A204.1 (cell line): ENCODE data around the gene VASH1.

ENCODE experiments used
- FAIRE-seq: peaks from 2 replicates; lab custom pipeline; 2012; peaks lifted over from hg19 to GRCh38; lab: Jason Lieb, UNC

Gene VASH1

DNA sequence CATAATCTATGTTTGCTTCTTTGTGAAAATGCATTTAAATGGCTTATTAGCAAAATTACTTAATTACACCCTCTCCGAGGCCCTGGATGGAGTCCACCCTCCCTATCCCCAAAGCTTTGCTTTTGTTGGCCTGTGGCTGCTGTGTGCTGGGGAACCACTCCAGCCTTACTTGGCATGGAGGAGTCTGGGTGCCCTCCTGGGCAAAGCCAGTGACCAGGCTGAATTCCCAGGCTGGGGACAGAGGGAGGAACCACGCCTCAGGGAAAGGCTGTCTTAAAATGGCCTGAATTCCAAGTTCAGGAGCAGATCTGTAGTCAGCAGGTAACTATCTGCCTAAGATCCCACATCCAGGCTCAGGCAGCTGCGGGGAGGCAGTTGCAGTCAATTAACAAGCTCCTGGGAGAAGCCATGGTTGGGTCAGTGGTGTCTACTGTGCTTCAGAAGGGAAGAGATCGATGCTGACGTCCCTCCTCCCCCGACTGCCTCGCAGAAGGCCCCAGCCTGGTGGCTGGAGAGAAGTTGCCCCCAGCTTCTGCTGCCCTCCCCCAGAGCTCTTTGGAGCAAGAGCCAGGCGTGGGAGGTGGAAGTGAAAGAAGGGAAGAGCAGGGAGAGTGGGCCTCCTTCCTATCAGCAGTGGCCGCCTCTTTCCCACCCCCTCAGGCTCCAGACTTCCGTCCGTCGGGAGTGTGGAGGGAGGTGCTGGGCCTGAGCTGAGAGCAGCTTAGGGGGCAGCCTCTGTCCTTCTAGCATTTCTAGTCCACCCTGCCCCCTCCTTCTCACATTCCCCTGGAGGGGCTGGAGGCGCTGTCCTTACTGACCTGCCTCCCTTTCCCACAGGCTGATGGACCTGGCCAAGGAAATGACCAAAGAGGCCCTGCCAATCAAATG lies 11.3 kb downstream of the VASH1 start:
- FAIRE-seq: no peak

DNA sequence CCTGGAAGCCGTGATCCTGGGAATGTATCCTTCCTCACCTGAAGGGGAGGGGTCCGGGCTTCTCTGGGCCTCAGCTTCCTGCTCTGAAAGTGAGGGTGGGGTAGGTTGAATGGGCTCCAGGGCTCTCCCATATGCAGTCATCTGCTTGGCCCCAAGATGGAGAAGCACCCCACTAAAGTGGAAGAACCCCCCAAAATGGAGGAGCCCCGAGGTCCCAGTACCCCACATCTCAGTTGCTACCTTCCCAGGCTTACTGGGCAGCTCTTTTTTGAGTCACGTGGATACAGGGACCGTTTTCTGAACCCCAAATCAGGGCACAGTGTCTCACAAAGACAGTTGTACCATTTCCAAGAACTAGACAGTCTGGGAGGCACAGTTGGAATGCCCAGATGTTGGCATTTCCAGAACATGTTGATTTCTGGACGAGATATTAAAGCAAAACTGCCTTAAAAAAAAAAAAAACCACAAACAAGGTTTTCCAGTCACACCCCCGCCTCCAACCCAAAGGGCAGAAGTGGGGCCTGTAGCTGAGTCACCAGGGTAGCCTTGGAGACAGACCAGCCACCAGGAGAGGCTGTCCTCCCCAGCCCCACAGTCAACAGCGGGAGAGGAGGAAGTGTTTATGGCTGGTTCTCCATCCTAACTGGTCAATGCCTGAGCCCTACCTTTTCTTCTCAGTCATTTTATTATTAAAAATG lies 12.1 kb downstream of the VASH1 start:
- FAIRE-seq: no peak

DNA sequence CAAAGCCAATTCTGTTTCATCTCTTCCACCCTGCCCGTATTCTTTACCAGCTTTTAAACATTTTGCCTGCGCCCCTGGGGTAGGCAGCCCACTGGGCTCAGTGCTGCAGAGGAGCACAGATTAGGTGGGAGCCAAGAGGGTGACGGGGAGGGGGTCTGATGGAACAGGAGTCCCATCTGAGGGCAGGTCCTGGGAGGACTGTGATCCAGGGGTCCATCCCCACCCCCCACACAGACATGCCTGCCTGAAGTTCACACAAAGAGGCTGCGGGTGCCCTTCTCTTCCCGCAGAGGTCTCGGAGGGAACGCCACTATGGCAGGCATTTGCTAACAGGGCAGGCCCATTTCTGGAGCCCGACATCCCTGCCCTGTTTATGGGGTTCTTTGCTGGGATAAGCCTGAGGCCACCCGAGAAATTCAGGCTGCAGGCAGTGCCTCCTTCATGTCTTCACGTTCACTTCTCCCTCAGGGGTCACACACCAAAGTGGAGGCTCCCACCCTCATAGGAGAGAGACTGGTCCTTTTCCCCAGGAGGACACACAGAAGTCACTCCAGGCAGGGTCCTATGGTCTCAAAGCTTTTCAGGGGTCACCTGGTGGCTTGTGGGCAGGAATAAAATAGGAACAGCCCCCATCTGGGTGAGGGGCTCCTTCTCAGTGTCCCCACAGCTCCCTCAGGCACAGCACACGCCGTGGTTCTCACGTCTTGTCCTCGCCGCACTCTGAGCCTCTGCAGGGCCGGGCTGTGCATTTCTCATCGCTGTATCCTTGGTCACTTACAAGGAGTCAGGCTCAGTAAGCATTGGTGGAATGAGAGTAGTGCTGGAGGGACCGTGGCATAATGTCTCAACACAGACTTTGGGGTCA lies 12.9 kb downstream of the VASH1 start:
- no peak for FAIRE-seq

GRCh38 chr14:76774821-76775694 lies 13.8 kb downstream of the VASH1 start:
- FAIRE-seq: no peak

GRCh38 chr14:76775695-76776427 lies 14.6 kb downstream of the VASH1 start:
- FAIRE-seq: no peak

DNA sequence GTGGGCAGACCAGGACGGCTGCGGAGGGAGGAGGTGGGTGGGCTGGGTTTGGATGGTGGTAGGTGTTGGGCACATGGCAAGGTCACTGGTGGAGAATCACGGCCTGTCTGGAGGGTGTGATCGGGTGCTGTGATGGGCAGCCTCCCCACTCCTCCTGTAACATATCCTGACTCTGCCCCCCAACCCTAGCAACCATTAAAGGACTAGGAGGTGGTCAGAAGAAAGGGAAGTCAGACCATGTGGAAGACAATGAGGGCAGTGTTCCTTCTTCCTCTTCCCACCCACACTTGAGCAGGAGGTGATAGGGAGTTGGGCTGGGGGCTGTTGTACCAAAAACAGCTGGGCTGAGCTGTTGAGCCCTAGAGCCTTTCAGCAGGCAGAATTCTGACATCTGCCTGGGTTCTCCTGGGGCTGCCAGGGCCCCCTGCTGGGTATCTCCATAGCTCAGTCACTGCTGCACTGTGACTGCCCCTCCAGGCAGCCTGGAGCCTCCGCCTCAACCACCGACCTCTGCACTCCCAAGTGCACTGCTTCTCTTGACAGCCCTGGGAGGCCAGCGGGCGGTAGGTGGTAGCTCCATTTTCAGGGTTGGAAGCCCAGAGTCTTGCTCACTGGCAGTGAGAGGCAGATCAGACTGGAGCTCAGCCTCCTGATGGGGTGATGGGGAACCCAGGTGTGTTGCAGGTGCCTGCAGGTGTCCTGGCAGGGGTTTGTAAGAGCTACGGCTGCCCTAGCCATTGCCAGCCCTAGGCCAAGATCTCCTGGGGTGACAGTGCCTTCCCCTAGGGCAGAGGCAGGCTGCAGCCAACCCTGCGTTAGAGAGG lies 15.4 kb downstream of the VASH1 start:
- FAIRE-seq: no peak

DNA sequence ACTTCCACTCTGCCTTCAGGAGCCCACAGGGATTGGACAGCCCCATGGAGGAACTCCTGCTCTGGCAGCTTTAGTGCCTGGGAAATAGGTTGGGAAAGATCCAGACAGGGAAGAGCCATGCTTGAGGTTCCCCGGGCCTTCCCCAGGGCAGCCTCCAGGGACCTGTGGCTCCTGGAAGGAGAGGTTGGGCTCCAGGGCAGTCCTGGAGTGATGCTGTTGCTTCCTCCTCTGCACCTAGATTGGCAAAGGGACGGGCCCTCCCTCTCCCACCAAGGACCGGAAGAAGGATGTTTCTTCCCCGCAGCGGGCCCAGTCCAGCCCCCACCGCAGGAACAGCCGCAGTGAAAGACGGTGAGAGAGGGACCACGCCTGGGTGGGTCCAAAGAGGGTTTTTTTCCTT lies 16.5 kb downstream of the VASH1 start:
- FAIRE-seq: no peak

DNA sequence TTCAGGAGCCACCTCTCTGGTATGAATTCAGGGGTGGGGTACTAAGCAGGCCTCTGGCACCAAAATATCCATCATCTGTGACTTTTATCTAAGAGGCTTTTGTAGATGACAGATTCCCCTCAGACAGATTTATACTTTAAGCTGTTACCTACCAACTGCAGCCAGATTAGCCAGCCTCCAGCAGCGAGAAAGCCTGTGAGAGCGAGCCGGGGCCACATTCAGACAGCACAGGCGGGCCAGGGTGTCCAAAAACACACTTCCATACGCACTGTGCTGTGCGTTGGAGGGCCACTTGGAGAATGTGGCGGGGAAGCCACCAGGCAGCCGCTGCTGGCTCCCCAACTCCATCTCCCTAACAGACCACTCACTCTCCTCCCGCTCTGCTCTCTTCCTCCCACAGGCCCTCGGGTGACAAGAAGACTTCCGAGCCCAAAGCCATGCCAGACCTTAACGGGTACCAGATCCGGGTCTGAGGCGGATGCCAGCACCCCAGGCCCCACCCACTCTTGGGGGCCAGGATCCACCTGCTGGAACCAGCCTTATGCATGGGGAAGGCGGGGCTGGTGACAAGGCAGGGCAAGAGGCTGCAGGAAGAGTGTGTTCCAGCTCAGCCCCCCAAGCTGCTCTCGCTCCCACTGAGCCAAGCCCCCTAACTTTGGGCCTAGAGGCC lies 17.4 kb downstream of the VASH1 start:
- no peak for FAIRE-seq

DNA sequence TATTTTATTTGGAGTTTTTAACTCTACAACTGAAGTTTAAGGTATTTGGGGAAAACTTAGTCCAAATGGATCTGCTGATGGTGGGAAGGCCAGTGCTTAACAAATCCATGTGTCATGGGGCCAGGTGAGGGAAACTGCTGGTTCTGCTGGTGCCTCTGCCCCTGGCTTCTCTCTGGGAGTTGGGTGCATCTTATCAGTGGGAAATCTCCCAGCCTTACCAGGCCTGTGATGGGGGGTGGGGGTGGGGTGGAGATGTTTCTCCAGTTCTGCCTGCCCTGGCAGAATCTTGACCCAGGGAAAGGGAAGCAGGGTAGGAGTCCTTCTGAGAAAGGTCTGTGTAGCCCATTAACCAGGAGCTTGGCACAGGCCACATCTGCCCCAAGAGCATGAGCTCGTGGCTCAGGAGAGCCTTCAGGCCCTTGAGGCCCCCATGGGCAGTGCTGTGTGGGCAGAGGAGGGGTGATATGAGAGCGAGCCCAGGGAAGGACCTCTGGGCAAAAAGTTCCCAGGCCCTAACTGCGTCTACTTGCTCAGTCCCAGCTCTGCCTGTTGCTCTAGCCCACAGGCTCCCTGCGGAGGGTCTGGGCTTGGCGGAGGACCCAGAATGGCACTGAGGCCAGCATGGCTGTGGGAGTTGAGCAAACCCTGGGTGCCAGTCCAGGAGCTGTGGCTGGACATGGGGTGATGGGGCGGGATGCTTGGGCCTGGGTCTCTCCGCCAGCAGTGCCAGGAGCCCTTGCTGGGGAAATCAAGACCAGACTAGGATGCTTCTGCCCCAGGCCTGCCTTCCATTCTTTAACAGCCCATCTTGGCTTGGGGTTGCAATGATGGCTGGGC lies 18.2 kb downstream of the VASH1 start:
- no peak for FAIRE-seq

DNA sequence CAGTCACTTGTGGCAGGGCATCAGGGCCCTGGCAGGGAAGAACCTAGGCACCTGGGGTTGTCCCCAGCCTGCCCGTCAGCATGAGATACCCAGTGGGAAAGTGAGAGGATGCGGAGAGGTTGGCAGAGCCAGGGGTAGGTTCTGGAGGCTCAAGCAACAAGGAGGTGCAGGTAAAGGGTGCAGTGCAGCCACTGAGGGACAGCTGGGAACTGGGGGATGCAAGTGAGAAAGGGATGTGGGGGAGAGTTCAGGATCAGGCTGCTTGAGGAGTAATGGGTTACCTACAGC lies 18.7 kb downstream of the VASH1 start:
- no peak for FAIRE-seq

GRCh38 chr14:76780360-76780759 lies 19.1 kb downstream of the VASH1 start:
- FAIRE-seq: no peak

DNA sequence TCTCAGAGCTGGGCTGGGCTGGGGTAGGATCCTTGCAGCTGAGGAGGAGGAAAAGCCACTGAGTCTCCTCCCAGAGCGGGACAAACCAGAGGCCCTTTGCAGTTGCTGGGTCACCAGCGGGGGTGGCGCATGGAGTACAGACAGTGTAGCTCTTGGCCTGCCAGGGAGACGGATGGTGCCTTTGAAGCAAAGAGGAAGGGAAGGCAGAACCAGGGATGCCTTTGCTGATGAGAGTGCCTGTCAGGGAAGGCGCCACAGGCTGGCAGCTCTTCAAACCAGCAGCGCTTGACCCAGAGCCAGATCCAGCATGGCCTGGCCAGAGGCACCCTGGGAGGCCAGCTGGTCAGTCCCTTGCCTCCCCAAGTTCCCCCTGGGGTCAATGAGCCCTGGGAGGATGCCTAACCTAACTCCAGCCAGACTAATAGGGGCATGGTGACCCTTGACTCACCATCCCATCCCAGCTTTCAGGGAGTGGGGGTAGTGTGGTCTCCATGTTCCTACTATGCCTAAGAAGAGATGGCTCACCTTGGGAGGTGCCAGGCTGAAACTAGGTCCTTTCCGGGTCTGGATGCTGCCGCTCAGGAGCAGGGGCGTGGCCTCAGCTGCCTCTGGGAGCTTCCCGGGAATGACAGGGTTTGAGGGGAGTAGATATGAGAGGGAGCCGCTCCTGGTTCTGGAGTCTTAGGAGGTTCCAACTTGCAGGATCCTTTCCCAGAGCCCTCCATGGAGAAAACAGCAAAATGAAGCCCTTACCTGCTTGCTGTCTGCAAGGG lies 19.8 kb downstream of the VASH1 start:
- FAIRE-seq: no peak

- FAIRE-seq: no peak
Measured at GRCh38 chr14:76781648-76782051, 20.4 kb downstream of the VASH1 start.

DNA sequence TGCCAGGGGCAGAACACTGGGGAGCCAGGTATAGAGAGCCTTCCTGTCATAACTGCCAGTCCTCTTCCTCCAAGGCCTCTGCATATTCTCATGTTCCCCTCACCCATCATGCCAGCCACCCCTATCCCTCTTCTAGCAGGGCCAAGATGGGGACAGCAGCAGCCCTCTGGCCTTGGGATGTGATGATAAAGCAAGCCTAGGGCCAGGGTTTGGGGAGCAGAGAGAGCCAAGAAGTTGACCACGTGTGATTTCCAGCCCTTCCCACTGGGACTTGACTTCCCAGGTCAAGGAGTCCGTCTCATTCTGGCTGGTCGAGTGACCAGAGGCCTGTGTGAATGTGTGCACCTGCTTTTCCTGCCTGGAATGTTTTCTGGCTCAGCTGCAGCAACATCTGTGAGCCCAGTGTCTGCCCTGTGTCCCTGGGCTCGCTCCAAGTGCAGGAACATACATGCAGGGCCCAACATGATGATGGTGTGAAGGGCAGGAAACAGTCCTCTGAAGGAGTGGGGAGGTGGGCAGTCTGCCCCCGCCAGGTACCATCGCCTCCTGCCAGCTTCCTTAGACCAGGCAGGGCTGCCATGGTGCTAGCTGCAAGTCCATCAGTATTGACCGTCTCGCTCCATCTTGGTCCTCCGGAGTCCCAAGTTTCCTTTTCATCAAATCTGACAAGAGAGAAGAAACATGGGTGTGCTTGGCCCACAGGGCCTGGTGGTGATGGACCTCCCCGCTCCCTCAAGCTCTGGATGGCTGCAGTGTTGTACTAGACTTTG lies 21.0 kb downstream of the VASH1 start:
- FAIRE-seq: no peak

DNA sequence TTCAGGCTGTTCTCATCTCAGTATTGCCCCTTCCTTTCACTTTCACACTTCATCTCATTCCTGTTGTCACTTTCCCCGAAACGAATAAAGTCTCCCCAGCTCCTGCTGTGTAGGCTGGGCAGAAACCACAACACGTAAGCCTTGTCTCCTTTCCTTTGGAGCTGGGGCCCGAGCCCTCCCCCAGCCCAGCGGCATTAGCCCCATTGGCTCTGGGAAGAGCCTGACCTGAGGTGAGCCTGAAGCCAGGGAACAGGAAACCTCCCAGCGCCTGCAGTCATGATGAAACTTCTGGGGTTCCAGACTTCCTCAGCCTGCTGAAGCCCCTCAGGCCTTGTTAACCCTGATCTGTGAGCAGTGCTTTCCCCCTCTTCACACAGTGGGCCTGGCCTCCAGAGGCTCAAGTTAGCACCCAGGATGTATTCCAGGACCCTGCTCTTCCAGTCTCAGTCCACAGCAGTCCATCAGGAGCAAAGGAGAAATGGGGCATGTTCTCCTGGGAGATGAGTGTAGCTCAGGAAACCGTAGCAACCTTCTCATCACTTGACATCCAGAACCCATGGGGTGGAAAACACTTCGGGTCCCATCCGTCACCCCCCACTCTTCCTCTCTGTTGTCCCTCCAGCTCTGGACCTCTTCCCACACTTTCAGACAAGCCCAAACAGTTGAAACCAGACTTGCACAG lies 21.8 kb downstream of the VASH1 start:
- FAIRE-seq: no peak

DNA sequence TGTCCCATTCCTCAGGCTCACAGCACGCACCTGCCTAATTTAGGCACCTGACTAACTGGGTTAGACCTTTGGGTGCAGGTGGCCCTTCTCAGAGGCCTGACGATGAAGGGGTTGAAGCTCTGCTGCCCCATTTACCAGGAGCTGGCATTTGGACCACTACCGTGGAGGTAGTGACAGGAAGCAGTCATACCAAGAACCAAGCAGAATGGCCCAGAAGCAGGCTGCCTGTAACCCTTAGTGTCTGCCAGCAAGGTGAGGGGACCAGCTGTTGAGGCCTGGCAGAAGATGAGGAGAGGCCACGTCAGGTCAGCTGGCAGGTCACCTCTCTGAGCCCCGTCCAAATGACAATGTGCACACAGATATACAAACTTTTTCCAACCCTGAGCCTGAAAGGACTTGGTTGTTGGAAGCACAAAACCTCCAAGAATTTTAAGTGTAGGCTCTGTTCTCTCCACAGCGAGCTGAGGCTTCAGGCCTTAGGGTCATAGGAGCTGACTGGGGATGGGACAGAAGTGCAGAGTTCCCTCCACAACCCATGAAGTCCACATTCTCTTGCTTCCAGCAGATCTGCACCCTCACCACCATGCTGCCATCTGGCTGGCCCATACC lies 23.1 kb downstream of the VASH1 start:
- FAIRE-seq: no peak
